GM12878 (cell line): ENCODE data around the gene EOMES. TPM values are rescaled to one million over a fixed set of nuclear protein-coding genes. Genes with fewer than 3 reads are reported as not detected.

Experiments used
- ATAC-seq: fragments of 200-7000 bp; cut with Tn5 transposase; 3 replicates; pipeline ENCODE4 v1.9.1; 2020; ENCODE audit warnings: mild to moderate bottlenecking, moderate library complexity
- BruUV-seq: library from RNA; stranded (reverse); fragments of 400-500 nt; replicated peaks from 2 replicates; lab custom pipeline; 2021; lab: Mats Ljungman, UMichigan
- CTCF ChIA-PET: fragments of 300-600 bp; sonication (Branson Sonifier 250); formaldehyde crosslinking; extraction: SDS; loops from one replicate; lab custom pipeline; 2021; ENCODE audit warnings: inconsistent platforms; lab: Yijun Ruan, JAX
- POLR2A ChIA-PET: fragments of 350-600 bp; formaldehyde crosslinking; extraction: SDS; loops from one replicate; lab custom pipeline; 2021; ENCODE audit warnings: inconsistent platforms; lab: Charles Lee
- RAD21 ChIA-PET: fragments of 300-600 bp; sonication (Branson Sonifier 250); formaldehyde crosslinking; loops from one replicate; lab custom pipeline; 2023; ENCODE audit warnings: antibody characterized with exemption; ENCODE audit not compliant: unreplicated experiment; lab: Charles Lee
- SMC1A ChIA-PET: fragments of 300-600 bp; sonication (Branson Sonifier 250); formaldehyde crosslinking; loops from one replicate; lab custom pipeline; 2023; ENCODE audit not compliant: unreplicated experiment, uncharacterized antibody; lab: Charles Lee
- DNase-seq: peaks from one replicate; pipeline ENCODE4 v3.0.0-alpha.2; 2011; ENCODE audit warnings: low read depth, low spot score
- FAIRE-seq: peaks from 3 replicates; lab custom pipeline; 2011; peaks lifted over from hg19 to GRCh38; lab: Jason Lieb, UNC
- H2AFZ ChIP-seq: 2 replicates; pipeline ENCODE4 v1.6.0; 2011; ENCODE audit warnings: low read depth, low read length, control low read depth; ENCODE audit not compliant: control insufficient read depth
- H3K27ac ChIP-seq: 2 replicates; pipeline ENCODE4 v1.5.1; 2011; ENCODE audit warnings: control low read depth; ENCODE audit not compliant: control insufficient read depth, insufficient read depth
- H3K27me3 ChIP-seq, 2 experiments: replicated peaks in 1 of 2; 2 replicates each; pipeline versions ENCODE4 v1.6.0 to v1.6.1; 2011; ENCODE audit warnings: low read length in 1 of 2; ENCODE audit not compliant: control insufficient read depth in 2 of 2, insufficient read depth in 2 of 2
- H3K36me3 ChIP-seq, 2 experiments: 2 replicates each; pipeline ENCODE4 v1.5.1; 2011; ENCODE audit warnings: low read length in 1 of 2; ENCODE audit not compliant: control insufficient read depth in 2 of 2, insufficient read depth in 2 of 2
- H3K4me1 ChIP-seq: 2 replicates; pipeline ENCODE4 v1.6.1; 2011; ENCODE audit warnings: mild to moderate bottlenecking, low read length, moderate library complexity, mixed read lengths; ENCODE audit not compliant: control insufficient read depth, insufficient read depth
- H3K4me2 ChIP-seq: 2 replicates; pipeline ENCODE4 v1.6.0; 2011; ENCODE audit warnings: control low read depth; ENCODE audit not compliant: control insufficient read depth, insufficient read depth
- H3K4me3 ChIP-seq: fragments of 200-600 bp; sonication (generic); 2 replicates; pipeline ENCODE4 v1.5.1; 2016
- H3K79me2 ChIP-seq: 2 replicates; pipeline ENCODE4 v1.6.0; 2011; ENCODE audit warnings: low read length; ENCODE audit not compliant: control insufficient read depth, insufficient read depth
- H3K9ac ChIP-seq: 2 replicates; pipeline ENCODE4 v1.8.0; 2011; ENCODE audit warnings: low read length, control low read depth, mixed read lengths; ENCODE audit not compliant: control insufficient read depth, insufficient read depth
- H3K9me3 ChIP-seq: replicated peaks from 3 replicates; pipeline ENCODE4 v1.5.1; 2011; ENCODE audit warnings: mild to moderate bottlenecking, low read length; ENCODE audit not compliant: control insufficient read depth, insufficient read depth
- H4K20me1 ChIP-seq: 2 replicates; pipeline ENCODE4 v1.6.0; 2011; ENCODE audit not compliant: control insufficient read depth, insufficient read depth
- ASH2L ChIP-seq: fragments of 300-600, 200-600 bp; sonication (generic); IDR thresholded peaks from 2 replicates; pipeline ENCODE4 v1.6.1; 2017; ENCODE audit warnings: low read depth, mild to moderate bottlenecking, borderline replicate concordance
- BCLAF1 ChIP-seq: fragments of 450-650 bp; IDR thresholded peaks from 2 replicates; pipeline ENCODE4 v1.6.1; 2017; ENCODE audit warnings: antibody characterized with exemption, mild to moderate bottlenecking, moderate library complexity
- CBX3 ChIP-seq: fragments of 200-600 bp; sonication (generic); IDR thresholded peaks from 2 replicates; pipeline ENCODE4 v1.6.1; 2016; ENCODE audit warnings: low read depth, borderline replicate concordance
- FOS ChIP-seq: IDR thresholded peaks from 3 replicates; pipeline ENCODE4 v1.6.1; 2011; ENCODE audit warnings: borderline replicate concordance; ENCODE audit not compliant: insufficient read length; ENCODE audit errors: extremely low read depth
- KDM1A ChIP-seq: fragments of 200-600 bp; sonication (generic); IDR thresholded peaks from 2 replicates; pipeline ENCODE4 v1.6.1; 2016; ENCODE audit warnings: borderline replicate concordance
- LARP7 ChIP-seq: fragments of 450-650 bp; IDR thresholded peaks from 2 replicates; pipeline ENCODE4 v1.6.1; 2017; ENCODE audit warnings: mild to moderate bottlenecking
- MEF2A ChIP-seq: IDR thresholded peaks from 2 replicates; pipeline ENCODE4 v1.6.1; 2011; ENCODE audit warnings: low read depth, mild to moderate bottlenecking, low read length, moderate library complexity; ENCODE audit not compliant: insufficient read depth
- MXI1 ChIP-seq: fragments of 150-350 bp; IDR thresholded peaks from 2 replicates; pipeline ENCODE4 v1.6.1; 2011; ENCODE audit warnings: low read depth, mild to moderate bottlenecking, inconsistent platforms, low read length, improper control_type of control experiment
- NFYA ChIP-seq: IDR thresholded peaks from 2 replicates; pipeline ENCODE4 v1.6.1; 2011; ENCODE audit warnings: low read depth, mild to moderate bottlenecking, low read length, improper control_type of control experiment, borderline replicate concordance
- NFYB ChIP-seq: IDR thresholded peaks from 2 replicates; pipeline ENCODE4 v1.6.1; 2011; ENCODE audit warnings: low read depth, mild to moderate bottlenecking, low read length, improper control_type of control experiment, moderate library complexity; ENCODE audit not compliant: insufficient read depth
- PRDM15 ChIP-seq: fragments of 450-650 bp; formaldehyde crosslinking; IDR thresholded peaks from 2 replicates; pipeline ENCODE4 v1.4.0; 2020; ENCODE audit warnings: mild to moderate bottlenecking, moderate library complexity
- RCOR1 ChIP-seq: conservative IDR thresholded peaks from 2 replicates; pipeline ENCODE4 v1.6.1; 2012; ENCODE audit warnings: low read depth, low read length, improper control_type of control experiment
- YBX1 ChIP-seq: fragments of 450-650 bp; IDR thresholded peaks from 2 replicates; pipeline ENCODE4 v1.6.1; 2016; ENCODE audit warnings: antibody characterized with exemption
- ZBTB4 ChIP-seq: fragments of 450-650 bp; formaldehyde crosslinking; IDR thresholded peaks from 2 replicates; pipeline ENCODE4 v1.4.0; 2022; ENCODE audit warnings: mild to moderate bottlenecking, moderate library complexity
- WGBS: methylation state at CpG from one replicate; pipeline ENCODE4 v1.1.6; 2016; ENCODE audit warnings: low lambda C conversion rate; ENCODE audit not compliant: insufficient replicate concordance, insufficient coverage; ENCODE audit errors: missing lambda C conversion rate; 5-methylcytosine and 5-hydroxymethylcytosine counted together
- in situ Hi-C: fragments of 300-500 bp; cut with MboI; formaldehyde crosslinking; loops from 9 replicates; pipeline ENCODE4 v1.14.3; 2018; ENCODE audit warnings: mixed read lengths
- intact Hi-C: fragments of 100-400 bp; cut with micrococcal nuclease; formaldehyde crosslinking; loops from one replicate; pipeline ENCODE4 v1.14.2; 2022; ENCODE audit not compliant: unreplicated experiment
- polyA plus RNA-seq, 11 experiments: library from polyadenylated mRNA; depleted of rRNA in 4 of 11; unstranded in 6 of 11; stranded (reverse) in 5 of 11; fragments of >200 nt; fragmentation: Nextera tagmentation in 4 of 11; fragmentation: Illumina TruSeq in 1 of 11; extraction: Ambion mirVana in 4 of 11; extraction: Trizol in 1 of 11; gene quantifications; 1 replicate in 1 of 11; 2 replicates in 10 of 11; pipeline versions ENCODE4 v1.2.1 to v1.2.3, GENCODE V29; 2011 to 2016; ENCODE audit warnings: inconsistent platforms in 2 of 11, missing spikeins in 2 of 11, low read depth in 1 of 11
- total RNA-seq, 4 experiments: library from RNA; depleted of rRNA in 3 of 4; stranded (reverse); fragments of >200 nt in 3 of 4; fragmentation: Illumina TruSeq in 1 of 4; extraction: Trizol in 1 of 4; gene quantifications; 2 replicates each; pipeline versions ENCODE4 v1.2.1 to v1.2.3, GENCODE V29; 2013 to 2021

The EOMES gene
- total and polyA plus RNA-seq, 10 of the 15 experiments (the other 5 are each of a cell fraction or from before 2014, with no cell fraction given), result 1.5 to 178 (median 4.5) TPM

GRCh38 chr3:27726240-27726639 is 4.1 kb upstream of the EOMES start:
- Histone ChIP-seq H3K9me3 (no peaks in the 10 kb centered on the region), H4K20me1 (no peaks in the 10 kb centered on the region), H3K27ac (no peak overlapping the region), H2AFZ (no peak overlapping the region), H3K79me2 (no peaks in the 10 kb centered on the region), H3K4me3 (no peak overlapping the region), H3K4me1 (no peaks in the 10 kb centered on the region)
- in situ Hi-C loops (no loop called here), intact Hi-C loops (no loop called here)
- WGBS, result 1% methylated on average over 7 of the region's 7 CpGs
- ChIA-PET SMC1A (interaction anchor here (0.8 to 2.0 kb wide), 5 partner anchors 31 to 609 kb away, joined by 3 to 6 read pairs (median 3); no protein-coding TSS in a partner anchor), POLR2A (no interaction called here)
- FAIRE-seq (no peak), DNase-seq (no peak), ATAC-seq (no peak)
- no TSS peak for BruUV-seq
- TF ChIP-seq NFYA (no peak), ASH2L (no peak), NFYB (no peak), YBX1 (no peak), BCLAF1 (no peak), RCOR1 (no peak), LARP7 (no peak), ZBTB4 (no peak), MXI1 (no peak), KDM1A (no peak), FOS (no peak), MEF2A (no peak), CBX3 (no peak), PRDM15 (CRISPR knock-in tag) (no peak)
- TF ChIP-seq, all 136 proteins: peak for 0
- H3K36me3 ChIP-seq, result no peaks in the 10 kb centered on the region
- no peak overlapping the region for H3K4me2 ChIP-seq
- ChIA-PET RAD21 (interaction anchor here (0.5 to 3.1 kb wide), 5 partner anchors 14 to 600 kb away, joined by 3 to 14 read pairs (median 3); no protein-coding TSS in a partner anchor), CTCF (interaction anchor here (1.7 to 3.3 kb wide), 3 partner anchors 10 to 39 kb away, joined by 3 to 18 read pairs (median 8); no protein-coding TSS in a partner anchor)
- no peak overlapping the region for H3K9ac ChIP-seq
- H3K27me3 ChIP-seq, result peaks cover 8 to 30% of the 10 kb centered on the region in 2 experiments
